Right atrium auricular region (tissue), 2 donors: Measurements from ENCODE around the gene RASGRP1. TPM values are rescaled to one million over a fixed set of nuclear protein-coding genes. Genes with fewer than 3 reads are reported as not detected.

ENCODE experiments used
- DNase-seq: peaks from one replicate; pipeline ENCODE4 v3.0.0-alpha.2; 2019; ENCODE audit warnings: low spot score
- H3K27ac ChIP-seq, 2 donors: fragments of 200-600 bp; sonication (generic); 1 replicate in 1 of 2; 2 replicates in 1 of 2; pipeline ENCODE4 v1.5.1; 2016 to 2019
- H3K27me3 ChIP-seq, 2 donors: fragments of 200-600 bp; sonication (generic); one replicate each; pipeline versions ENCODE4 v1.5.1 to v1.6.0; 2017 to 2019
- H3K36me3 ChIP-seq: fragments of 200-600 bp; sonication (generic); one replicate; pipeline ENCODE4 v1.5.1; 2016
- H3K4me1 ChIP-seq, 2 donors: fragments of 200-600 bp; sonication (generic); one replicate each; pipeline versions ENCODE4 v1.5.1 to v1.6.0; 2017 to 2019
- H3K4me3 ChIP-seq, 2 donors: fragments of 200-600 bp; sonication (generic); 1 replicate in 1 of 2; 2 replicates in 1 of 2; pipeline ENCODE4 v1.5.1; 2017 to 2019; ENCODE audit warnings: mild to moderate bottlenecking in 1 of 2, moderate library complexity in 1 of 2
- H3K9me3 ChIP-seq, 2 donors: fragments of 200-600 bp; sonication (generic); one replicate each; pipeline ENCODE4 v1.5.1; 2019
- CTCF ChIP-seq, 2 donors: fragments of 200-600 bp; sonication (generic); IDR thresholded peaks; one replicate each; pipeline ENCODE4 v1.5.1; 2019; ENCODE audit warnings: antibody characterized with exemption in 2 of 2
- total RNA-seq, 2 donors: library from RNA; depleted of rRNA; stranded (reverse); fragments of >200 nt; gene quantifications; one replicate each; pipeline ENCODE4 v1.1.0, GENCODE V29; 2016

RASGRP1 gene
- total RNA-seq, 2 donors from 2014 or later, result 2.1 to 4.4 TPM

GRCh38 chr15:38441130-38441519, 123.5 kb downstream of the RASGRP1 start:
- no peaks in the 10 kb centered on the region for H3K4me1 ChIP-seq
- DNase-seq, result no peak
- H3K27ac ChIP-seq, result no peak overlapping the region
- H3K4me3 ChIP-seq, result no peak overlapping the region
- no peaks in the 10 kb centered on the region for H3K9me3 ChIP-seq
- no peaks in the 10 kb centered on the region for H3K27me3 ChIP-seq
- no peaks in the 10 kb centered on the region for H3K36me3 ChIP-seq
- TF ChIP-seq CTCF (IDR thresholded peaks at IDR 0.05), result no peak

GRCh38 chr15:38440353-38441129, 124.1 kb downstream of the RASGRP1 start:
- no peaks in the 10 kb centered on the region for H3K9me3 ChIP-seq
- no peaks in the 10 kb centered on the region for H3K4me1 ChIP-seq
- no peak for DNase-seq
- no peak overlapping the region for H3K27ac ChIP-seq
- peak; percentile 93 to 95 for TF ChIP-seq CTCF (IDR thresholded peaks at IDR 0.05)
- no peak overlapping the region for H3K4me3 ChIP-seq
- no peaks in the 10 kb centered on the region for H3K36me3 ChIP-seq
- H3K27me3 ChIP-seq, result no peaks in the 10 kb centered on the region

Other genes starting within 250 kb of the RASGRP1 start
- 10 to 100 TPM in 1 of 2 donors, 1 to 10 TPM in 1; 9.8 to 13.4 TPM for gene FAM98B, start 110.7 kb downstream of the RASGRP1 start, total RNA-seq